Measurements from ENCODE around the gene CFP. TPM values are rescaled to one million over a fixed set of nuclear protein-coding genes. Genes with fewer than 3 reads are reported as not detected.

Gene CFP
- total RNA-seq, 4 donors from 2014 or later: 1.1 to 7.4 (median 4.4) TPM

DNA sequence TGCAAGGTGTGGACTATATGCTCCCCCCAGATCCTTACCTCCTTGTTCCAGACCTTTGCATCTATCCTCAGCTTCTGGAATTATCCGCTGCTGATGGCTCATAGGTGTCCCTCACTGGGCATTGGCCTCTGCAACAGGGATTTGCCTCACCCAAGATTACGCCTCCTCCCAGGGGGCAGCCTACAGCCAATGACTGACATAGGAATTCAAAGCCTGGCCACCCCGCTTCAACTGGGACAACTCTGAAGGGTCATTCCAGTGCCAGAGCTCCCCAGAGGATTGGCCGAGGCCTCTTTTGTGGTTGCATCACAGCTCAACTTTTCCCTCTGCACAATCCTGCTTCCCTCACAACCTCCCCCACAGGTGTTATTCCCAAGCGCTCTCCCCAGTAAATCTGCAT lies 15.1 kb downstream of the CFP start:
- H3K27me3 ChIP-seq: no peaks in the 10 kb centered on the region
- H3K27ac ChIP-seq: no peak overlapping the region
- no peaks in the 10 kb centered on the region for H3K9me3 ChIP-seq
- DNase-seq: peak in 1 of 3 donors; percentile 36
- TF ChIP-seq, protein P1, sequence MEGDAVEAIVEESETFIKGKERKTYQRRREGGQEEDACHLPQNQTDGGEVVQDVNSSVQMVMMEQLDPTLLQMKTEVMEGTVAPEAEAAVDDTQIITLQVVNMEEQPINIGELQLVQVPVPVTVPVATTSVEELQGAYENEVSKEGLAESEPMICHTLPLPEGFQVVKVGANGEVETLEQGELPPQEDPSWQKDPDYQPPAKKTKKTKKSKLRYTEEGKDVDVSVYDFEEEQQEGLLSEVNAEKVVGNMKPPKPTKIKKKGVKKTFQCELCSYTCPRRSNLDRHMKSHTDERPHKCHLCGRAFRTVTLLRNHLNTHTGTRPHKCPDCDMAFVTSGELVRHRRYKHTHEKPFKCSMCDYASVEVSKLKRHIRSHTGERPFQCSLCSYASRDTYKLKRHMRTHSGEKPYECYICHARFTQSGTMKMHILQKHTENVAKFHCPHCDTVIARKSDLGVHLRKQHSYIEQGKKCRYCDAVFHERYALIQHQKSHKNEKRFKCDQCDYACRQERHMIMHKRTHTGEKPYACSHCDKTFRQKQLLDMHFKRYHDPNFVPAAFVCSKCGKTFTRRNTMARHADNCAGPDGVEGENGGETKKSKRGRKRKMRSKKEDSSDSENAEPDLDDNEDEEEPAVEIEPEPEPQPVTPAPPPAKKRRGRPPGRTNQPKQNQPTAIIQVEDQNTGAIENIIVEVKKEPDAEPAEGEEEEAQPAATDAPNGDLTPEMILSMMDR (IDR thresholded peaks at IDR 0.05): no peak
- no peak for TF ChIP-seq POLR2A (IDR thresholded peaks at IDR 0.05)
- no peaks in the 10 kb centered on the region for H3K36me3 ChIP-seq
- H3K4me1 ChIP-seq: no peaks in the 10 kb centered on the region
- no peak overlapping the region for H3K4me3 ChIP-seq

DNA sequence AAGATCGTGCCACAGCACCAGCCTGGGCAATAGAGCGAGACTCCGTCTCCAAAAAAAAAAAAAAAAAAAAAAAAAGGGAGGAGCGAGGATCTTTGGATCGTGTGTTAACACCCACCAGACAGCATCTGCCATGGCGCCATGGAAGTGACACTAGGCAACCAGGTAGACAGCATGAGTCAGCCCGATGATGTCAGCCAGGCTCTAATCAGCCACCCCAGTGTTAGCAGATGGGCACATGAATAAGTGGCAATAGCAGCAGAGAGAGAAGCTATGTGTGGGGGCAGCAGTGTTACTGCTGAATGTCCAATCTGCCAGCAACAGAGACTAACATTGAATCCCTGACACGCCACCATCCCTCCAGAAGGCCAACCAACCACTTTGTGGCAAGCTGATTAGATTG lies 16.6 kb downstream of the CFP start:
- H3K36me3 ChIP-seq: no peaks in the 10 kb centered on the region
- TF ChIP-seq, protein P1 (IDR thresholded peaks at IDR 0.05): no peak
- TF ChIP-seq POLR2A (IDR thresholded peaks at IDR 0.05): no peak

DNA sequence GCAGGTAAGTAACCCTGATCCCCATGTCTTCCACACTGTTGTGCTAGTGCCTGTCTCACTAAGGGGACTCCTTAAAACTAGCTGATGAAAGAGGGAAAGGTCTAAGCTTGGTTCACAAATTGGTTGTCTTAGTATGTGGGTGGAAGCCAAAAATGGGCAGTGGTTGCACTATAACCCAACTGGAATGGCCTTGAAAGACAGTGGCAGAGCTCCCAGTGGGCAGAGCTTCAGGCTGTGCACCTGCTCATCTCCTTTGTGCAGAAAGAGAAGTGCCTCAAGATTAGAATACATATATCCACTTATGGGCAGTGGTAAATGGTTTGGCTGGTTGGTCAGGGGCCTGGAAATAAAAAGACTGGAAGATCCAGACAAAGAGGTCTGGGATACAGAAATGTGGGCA lies 17.3 kb downstream of the CFP start:
- Histone ChIP-seq H3K27ac (no peak overlapping the region), H3K36me3 (no peaks in the 10 kb centered on the region), H3K4me3 (no peak overlapping the region), H3K9me3 (no peaks in the 10 kb centered on the region), H3K4me1 (no peaks in the 10 kb centered on the region), H3K27me3 (no peaks in the 10 kb centered on the region)
- TF ChIP-seq, protein P1 (IDR thresholded peaks at IDR 0.05): no peak
- TF ChIP-seq POLR2A (IDR thresholded peaks at IDR 0.05): no peak
- peak in 1 of 3 donors; percentile 14 for DNase-seq

More for the DNA sequence above, 16.6 kb downstream of the CFP start:
- no peak overlapping the region for H3K4me3 ChIP-seq
- no peaks in the 10 kb centered on the region for H3K4me1 ChIP-seq
- H3K9me3 ChIP-seq: no peaks in the 10 kb centered on the region
- H3K27ac ChIP-seq: no peak overlapping the region
- peak in 1 of 3 donors; percentile 26 for DNase-seq
- no peaks in the 10 kb centered on the region for H3K27me3 ChIP-seq

DNA sequence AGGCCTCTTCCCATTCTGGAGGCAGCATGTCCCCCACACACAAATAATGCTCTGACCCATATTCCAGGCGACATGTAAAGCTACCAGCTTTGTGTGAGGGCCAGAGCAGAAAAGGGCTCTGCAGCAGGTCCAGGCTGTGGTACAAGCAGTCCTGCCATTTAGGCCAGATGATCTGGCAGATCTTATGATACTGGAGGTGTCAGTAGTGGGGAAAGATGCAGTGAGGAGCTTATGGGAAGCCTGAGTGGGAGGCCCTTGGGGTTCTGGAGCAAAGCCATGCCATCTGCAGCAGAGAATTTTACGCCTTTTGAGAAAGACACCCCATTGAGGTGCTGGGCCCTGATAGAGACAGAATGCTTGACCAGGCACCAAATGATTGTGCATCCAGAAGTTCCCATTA lies 17.8 kb downstream of the CFP start:
- Histone ChIP-seq H3K9me3 (no peaks in the 10 kb centered on the region), H3K27me3 (no peaks in the 10 kb centered on the region), H3K36me3 (no peaks in the 10 kb centered on the region), H3K27ac (no peak overlapping the region), H3K4me1 (no peaks in the 10 kb centered on the region), H3K4me3 (no peak overlapping the region)
- DNase-seq: no peak
- TF ChIP-seq, protein P1 (IDR thresholded peaks at IDR 0.05): no peak
- no peak for TF ChIP-seq POLR2A (IDR thresholded peaks at IDR 0.05)

GRCh38 chrX:47611489-47611888 lies 18.2 kb downstream of the CFP start:
- Histone ChIP-seq H3K4me1 (no peaks in the 10 kb centered on the region), H3K27ac (no peak overlapping the region), H3K4me3 (no peak overlapping the region), H3K36me3 (no peaks in the 10 kb centered on the region), H3K27me3 (no peaks in the 10 kb centered on the region), H3K9me3 (no peaks in the 10 kb centered on the region)
- DNase-seq: no peak
- TF ChIP-seq POLR2A (IDR thresholded peaks at IDR 0.05): no peak
- TF ChIP-seq, protein P1 (IDR thresholded peaks at IDR 0.05): no peak

DNA sequence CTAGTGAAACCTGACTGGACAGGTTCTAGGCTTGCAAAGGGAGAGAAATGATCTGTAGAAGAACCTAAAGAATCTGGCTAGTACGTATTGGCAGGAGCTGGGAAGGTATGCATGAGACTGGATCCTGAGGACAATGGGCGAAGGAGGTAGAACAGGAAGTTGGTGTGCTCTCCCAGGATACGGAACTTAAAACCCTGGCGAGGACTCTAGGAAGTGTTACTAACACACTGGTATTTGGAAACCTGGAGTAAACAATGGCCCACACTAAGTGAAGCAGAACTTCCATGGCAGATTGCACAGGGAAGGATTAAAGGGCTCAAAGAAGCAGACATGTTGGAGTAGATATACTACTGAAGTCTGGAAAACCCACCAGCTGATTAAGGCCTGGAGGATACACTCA lies 19.2 kb downstream of the CFP start:
- no peaks in the 10 kb centered on the region for H3K9me3 ChIP-seq
- DNase-seq: no peak
- TF ChIP-seq, protein P1 (IDR thresholded peaks at IDR 0.05): no peak
- TF ChIP-seq POLR2A (IDR thresholded peaks at IDR 0.05): no peak
- no peaks in the 10 kb centered on the region for H3K36me3 ChIP-seq
- H3K4me3 ChIP-seq: no peak overlapping the region
- no peaks in the 10 kb centered on the region for H3K27me3 ChIP-seq
- H3K27ac ChIP-seq: no peak overlapping the region
- H3K4me1 ChIP-seq: no peaks in the 10 kb centered on the region
